Adrenal gland (tissue), 12 donors: ENCODE measurements around the gene MYLK4. TPM values are rescaled to one million over a fixed set of nuclear protein-coding genes. Genes with fewer than 3 reads are reported as not detected.

Experiments
- DNase-seq, 7 donors: peaks; one replicate each; pipeline ENCODE4 v3.0.0-alpha.2; 2019 to 2020
- H3K27ac ChIP-seq, 5 donors: fragments of 200-600 bp; sonication (generic) in 4 of 5; 1 replicate in 3 of 5; 2 replicates in 2 of 5; pipeline versions ENCODE4 v1.5.1 to v1.8.0; 2016 to 2020; ENCODE audit warnings: mild to moderate bottlenecking in 1 of 5
- H3K27me3 ChIP-seq: fragments of 200-600 bp; 2 replicates; pipeline ENCODE4 v1.8.0; 2021
- H3K36me3 ChIP-seq, 2 donors: fragments of 200-600 bp; replicated peaks in 1 of 2; 1 replicate in 1 of 2; 2 replicates in 1 of 2; pipeline versions ENCODE4 v1.5.1 to v1.8.0; 2018 to 2022
- H3K4me1 ChIP-seq, 2 donors: fragments of 200-600 bp; replicated peaks in 1 of 2; 1 replicate in 1 of 2; 2 replicates in 1 of 2; pipeline versions ENCODE4 v1.5.1 to v1.8.0; 2018 to 2021
- H3K4me3 ChIP-seq, 4 donors: fragments of 200-600 bp; sonication (generic) in 3 of 4; one replicate each; pipeline ENCODE4 v1.5.1; 2016 to 2018
- H3K9me3 ChIP-seq, 3 donors: fragments of 200-600 bp; sonication (generic) in 1 of 3; replicated peaks in 1 of 3; 1 replicate in 2 of 3; 2 replicates in 1 of 3; pipeline versions ENCODE4 v1.5.1 to v1.8.0; 2016 to 2021
- POLR2A ChIP-seq, 2 donors: fragments of 450-650 bp; IDR thresholded peaks; one replicate each; pipeline ENCODE4 v1.6.1; 2017; ENCODE audit warnings: antibody characterized with exemption in 2 of 2, mild to moderate bottlenecking in 2 of 2, moderate library complexity in 1 of 2
- WGBS, 4 donors: extraction: QIAGEN DNeasy Blood & Tissue Kit in 2 of 4; methylation state at CpG; one replicate each; pipeline versions ENCODE4 v1.1.5 to v1.1.7; 2013 to 2017; 5-methylcytosine and 5-hydroxymethylcytosine counted together
- intact Hi-C, 2 donors: fragments of 100-400 bp; cut with DNase I; formaldehyde crosslinking; loops; one replicate each; pipeline versions ENCODE4 v1.14.1 to v1.15.0; 2022 to 2023
- polyA plus RNA-seq, 3 donors: library from polyadenylated mRNA; stranded (reverse); fragments of 200-250 nt in 2 of 3; fragments of 350-450 nt in 1 of 3; fragmentation: Illumina TruSeq in 1 of 3; extraction: RNeasy Lipid Tissue Mini Kit (QIAGEN cat#74804) in 1 of 3; gene quantifications; one replicate each; pipeline ENCODE4 v1.2.3, GENCODE V29; 2013 to 2014
- total RNA-seq, 9 donors: library from RNA; depleted of rRNA in 4 of 9; stranded (reverse); fragments of >200 nt in 4 of 9; fragments of 120-200 nt in 1 of 9; fragmentation: NEBNext Ultra II Directional in 1 of 9; extraction: Animal tissue kit (Norgen Biotek cat#: 25700) in 1 of 9; gene quantifications; one replicate each; pipeline versions ENCODE4 v1.1.0 to v1.2.4, GENCODE V29; 2013 to 2023
- TF ChIP-seq, protein P1 (sequence below), 6 experiments: fragments of 450-650 bp in 4 of 6; fragments of 200-600 bp in 2 of 6; sonication (generic) in 1 of 6; IDR thresholded peaks; 1 replicate in 5 of 6; 2 replicates in 1 of 6; pipeline versions ENCODE4 v1.5.1 to v1.8.0; 2016 to 2021; ENCODE audit warnings: antibody characterized with exemption in 6 of 6, mild to moderate bottlenecking in 2 of 6, moderate library complexity in 1 of 6
- donor health status: healthy with polysubstance abuse.
- donor health status: Bipolar disorder and iron deficiency.
- donor health status: DM: yes; HTN: yes; CAD: no.
- donor health status: DM: no; HTN: no; CAD: no.
- donor health status: DM: no; HTN: no; CAD: no.
- donor health status: DM: yes; HTN: yes; CAD: no.

The MYLK4 gene
- total and polyA plus RNA-seq, 12 donors: 0.35 to 0.90 (median 0.68) TPM

DNA sequence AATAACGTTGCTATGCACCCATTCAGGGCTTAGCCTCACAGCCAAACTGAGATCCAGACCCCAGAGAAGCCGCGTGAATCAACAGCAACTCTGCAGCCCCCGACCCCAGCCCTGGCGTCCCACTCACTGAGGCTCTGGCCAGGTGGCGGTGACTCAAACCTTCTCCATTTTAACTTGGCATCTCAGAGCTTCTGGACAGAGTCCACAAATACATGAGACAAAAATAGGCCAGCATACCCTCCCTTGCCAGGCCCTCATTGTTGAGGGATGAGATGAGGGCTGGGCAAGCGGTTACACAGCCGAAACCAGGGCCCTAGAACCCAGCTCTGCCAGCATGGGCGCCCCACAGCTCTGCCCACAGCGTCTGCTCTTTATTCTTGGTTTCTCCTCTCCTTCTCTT, 118.4 kb downstream of the MYLK4 start:
- peak in 1 of 2 donors; percentile 12 for TF ChIP-seq POLR2A (IDR thresholded peaks at IDR 0.05)
- TF ChIP-seq, protein P1, sequence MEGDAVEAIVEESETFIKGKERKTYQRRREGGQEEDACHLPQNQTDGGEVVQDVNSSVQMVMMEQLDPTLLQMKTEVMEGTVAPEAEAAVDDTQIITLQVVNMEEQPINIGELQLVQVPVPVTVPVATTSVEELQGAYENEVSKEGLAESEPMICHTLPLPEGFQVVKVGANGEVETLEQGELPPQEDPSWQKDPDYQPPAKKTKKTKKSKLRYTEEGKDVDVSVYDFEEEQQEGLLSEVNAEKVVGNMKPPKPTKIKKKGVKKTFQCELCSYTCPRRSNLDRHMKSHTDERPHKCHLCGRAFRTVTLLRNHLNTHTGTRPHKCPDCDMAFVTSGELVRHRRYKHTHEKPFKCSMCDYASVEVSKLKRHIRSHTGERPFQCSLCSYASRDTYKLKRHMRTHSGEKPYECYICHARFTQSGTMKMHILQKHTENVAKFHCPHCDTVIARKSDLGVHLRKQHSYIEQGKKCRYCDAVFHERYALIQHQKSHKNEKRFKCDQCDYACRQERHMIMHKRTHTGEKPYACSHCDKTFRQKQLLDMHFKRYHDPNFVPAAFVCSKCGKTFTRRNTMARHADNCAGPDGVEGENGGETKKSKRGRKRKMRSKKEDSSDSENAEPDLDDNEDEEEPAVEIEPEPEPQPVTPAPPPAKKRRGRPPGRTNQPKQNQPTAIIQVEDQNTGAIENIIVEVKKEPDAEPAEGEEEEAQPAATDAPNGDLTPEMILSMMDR (IDR thresholded peaks at IDR 0.05): no peak
- Histone ChIP-seq H3K4me3 (no peak overlapping the region), H3K9me3 (no peaks in the 10 kb centered on the region), H3K27me3 (no peaks in the 10 kb centered on the region), H3K27ac (peak overlapping the region in 2 of 5 donors; percentile 65 to 86), H3K4me1 (peaks cover 9 to 19% of the 10 kb centered on the region in 2 donors), H3K36me3 (no peaks in the 10 kb centered on the region)
- intact Hi-C loops: loop anchor here in 1 of 2 donors (10.0 kb wide), 1 partner anchor 278 kb away; no protein-coding TSS in a partner anchor
- 69 to 83% (median 78%) methylated on average over 4 to 10 of the region's 10 CpGs for WGBS, 4 donors
- peak in 6 of 7 donors; percentile 39 to 59 (median 47) for DNase-seq

DNA sequence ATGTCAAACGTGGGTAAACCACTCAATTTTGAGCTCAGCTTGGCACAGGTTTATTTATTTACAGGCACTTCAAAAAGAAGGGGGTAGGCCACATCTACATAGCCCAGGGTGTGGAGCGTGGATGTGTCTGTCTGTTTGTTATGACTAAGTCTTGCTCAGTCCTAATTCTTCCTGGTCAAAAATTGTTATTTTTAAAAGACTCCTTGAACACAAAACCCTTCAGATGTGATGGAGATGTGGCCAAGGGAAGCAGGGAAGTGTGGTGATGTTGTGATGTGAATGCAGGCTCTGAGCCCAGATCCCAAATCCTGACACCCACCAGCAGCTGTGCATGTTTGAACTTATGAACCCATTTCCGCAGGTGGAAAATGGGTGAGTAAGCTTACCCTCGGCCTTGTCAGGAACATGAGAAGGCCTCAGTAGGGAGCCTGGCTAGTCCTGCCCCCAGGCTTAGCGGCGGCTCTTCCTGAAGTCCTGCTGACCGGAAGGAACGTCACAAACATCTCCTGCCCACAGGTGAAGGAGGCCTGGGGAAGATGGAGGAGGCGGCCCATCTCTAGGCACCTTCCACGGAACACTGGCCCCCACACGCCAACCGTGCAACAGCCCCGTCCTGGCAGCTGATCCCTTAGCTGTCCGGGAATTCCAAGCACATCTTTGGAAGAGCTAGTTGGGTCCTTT, 119.7 kb downstream of the MYLK4 start:
- 69 to 76% (median 75%) methylated on average over 12 to 14 of the region's 14 CpGs for WGBS, 4 donors
- H3K27me3 ChIP-seq: no peaks in the 10 kb centered on the region
- no peaks in the 10 kb centered on the region for H3K36me3 ChIP-seq
- peak overlapping the region; percentile 10 to 86 (median 56) for H3K27ac ChIP-seq
- DNase-seq: peak in 1 of 7 donors; percentile 13
- TF ChIP-seq POLR2A (IDR thresholded peaks at IDR 0.05): no peak
- TF ChIP-seq, protein P1 (IDR thresholded peaks at IDR 0.05): no peak
- H3K9me3 ChIP-seq: no peaks in the 10 kb centered on the region
- H3K4me3 ChIP-seq: no peak overlapping the region
- peaks cover 9 to 19% of the 10 kb centered on the region in 2 donors for H3K4me1 ChIP-seq
- intact Hi-C loops: loop anchor here in 1 of 2 donors (10.0 kb wide), 1 partner anchor 276 kb away; no protein-coding TSS in a partner anchor

DNA sequence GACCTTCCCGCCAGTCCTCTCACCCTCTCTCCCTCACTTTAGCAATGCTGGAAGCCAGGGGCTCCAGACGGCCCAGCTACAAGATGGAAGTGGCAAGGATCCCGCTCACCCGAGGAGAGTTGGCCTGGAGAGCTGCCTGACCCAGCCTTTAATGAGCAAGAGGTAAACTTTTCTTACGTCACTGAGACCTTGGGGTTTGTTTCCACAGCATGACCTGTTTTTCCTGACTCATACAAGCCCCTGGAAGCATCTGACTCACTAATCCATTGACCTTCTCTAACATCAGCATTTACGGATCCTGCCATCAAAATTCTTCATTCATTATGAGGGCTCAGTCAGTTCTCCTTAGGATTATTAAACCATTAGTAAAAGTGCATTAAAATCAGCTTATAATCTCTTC, 120.4 kb downstream of the MYLK4 start:
- Histone ChIP-seq H3K4me1 (peaks cover 9 to 19% of the 10 kb centered on the region in 2 donors), H3K27me3 (no peaks in the 10 kb centered on the region), H3K4me3 (no peak overlapping the region), H3K27ac (peak overlapping the region in 3 of 5 donors; percentile 56 to 86 (median 80)), H3K36me3 (no peaks in the 10 kb centered on the region), H3K9me3 (no peaks in the 10 kb centered on the region)
- DNase-seq: peak; percentile 79 to 90 (median 85)
- intact Hi-C loops: loop anchor here in 1 of 2 donors (10.0 kb wide), 1 partner anchor 276 kb away; no protein-coding TSS in a partner anchor
- peak in 1 of 2 donors; percentile 43 for TF ChIP-seq POLR2A (IDR thresholded peaks at IDR 0.05)
- TF ChIP-seq, protein P1 (IDR thresholded peaks at IDR 0.05): no peak
- 47 to 70% (median 56%) methylated on average over 6 of the region's 6 CpGs for WGBS, 4 donors

DNA sequence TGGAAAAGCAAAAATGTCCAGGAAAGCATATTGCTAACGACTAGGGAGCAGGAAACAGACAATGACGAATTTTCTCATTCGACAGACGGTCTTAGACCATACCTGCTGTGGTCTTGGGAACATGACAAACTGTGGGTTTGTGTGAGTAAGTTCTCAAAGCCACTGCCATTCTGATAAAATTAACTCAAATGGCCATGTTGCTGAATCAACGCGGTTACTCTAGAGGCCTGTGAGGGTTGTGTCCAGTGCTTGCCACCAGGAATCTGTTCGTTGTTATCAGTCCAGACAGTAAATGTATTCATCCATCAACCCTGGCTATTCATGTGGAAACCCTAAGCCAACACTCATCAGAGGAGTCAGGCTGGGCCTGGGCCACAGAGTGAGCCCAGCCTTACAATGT, 124.3 kb downstream of the MYLK4 start:
- 85 to 91% (median 89%) methylated on average over 7 of the region's 7 CpGs for WGBS, 4 donors
- TF ChIP-seq, protein P1 (IDR thresholded peaks at IDR 0.05): no peak
- no peak for TF ChIP-seq POLR2A (IDR thresholded peaks at IDR 0.05)
- intact Hi-C loops: no loop called here
- H3K4me1 ChIP-seq: peaks cover 6 to 9% of the 10 kb centered on the region in 2 donors
- no peaks in the 10 kb centered on the region for H3K9me3 ChIP-seq
- no peaks in the 10 kb centered on the region for H3K27me3 ChIP-seq
- no peak overlapping the region for H3K4me3 ChIP-seq
- no peak overlapping the region for H3K27ac ChIP-seq
- H3K36me3 ChIP-seq: no peaks in the 10 kb centered on the region
- DNase-seq: no peak
